K562 (cell line): ENCODE data around the gene VIPR1. TPM values are rescaled to one million over a fixed set of nuclear protein-coding genes. Genes with fewer than 3 reads are reported as not detected.

ENCODE experiments used
- ARHGAP35 ChIP-seq: fragments of 450-650 bp; IDR thresholded peaks from 2 replicates; pipeline ENCODE4 v1.6.1; 2018; ENCODE audit not compliant: partially characterized antibody
- CAMTA2 ChIP-seq: fragments of 250-450 bp; sonication (Bioruptor Pico); conservative IDR thresholded peaks from 2 replicates; pipeline ENCODE4 v1.5.1; 2022
- CHCHD3 ChIP-seq: fragments of 250-450 bp; sonication (Bioruptor Pico); IDR thresholded peaks from 2 replicates; pipeline ENCODE4 v2.1.2; 2022; ENCODE audit warnings: mild to moderate bottlenecking
- EHMT2 ChIP-seq: fragments of 450-650 bp; IDR thresholded peaks from 2 replicates; pipeline ENCODE4 v1.6.1; 2018; ENCODE audit warnings: antibody characterized with exemption
- ETV6 ChIP-seq, 3 experiments: fragments of 150-350 bp in 1 of 3; sonication (generic) in 1 of 3; formaldehyde crosslinking in 1 of 3; IDR thresholded peaks; 2 replicates each; pipeline versions ENCODE4 v1.6.1 to v1.8.0; 2014 to 2022; ENCODE audit warnings: borderline replicate concordance in 2 of 3, low read depth in 2 of 3, antibody characterized with exemption in 1 of 3, low read length in 1 of 3, mild to moderate bottlenecking in 1 of 3, missing genetic modification reagents in 1 of 3
- FOSL1 ChIP-seq: fragments of 200-800 bp; sonication (Bioruptor generic); conservative IDR thresholded peaks from 2 replicates; pipeline ENCODE4 v1.6.1; 2016; ENCODE audit warnings: missing genetic modification characterization, missing compliant biosample characterization
- GABPA ChIP-seq: fragments of 200-800 bp; sonication (Bioruptor generic); conservative IDR thresholded peaks from 2 replicates; pipeline ENCODE4 v1.6.1; 2016; ENCODE audit warnings: low read depth, missing genetic modification characterization, missing compliant biosample characterization
- HIVEP1 ChIP-seq: fragments of 250-450 bp; sonication (Bioruptor Pico); IDR thresholded peaks from 2 replicates; pipeline ENCODE4 v1.4.0; 2020; ENCODE audit warnings: mild to moderate bottlenecking
- LARP7 ChIP-seq: fragments of 450-650 bp; IDR thresholded peaks from 2 replicates; pipeline ENCODE4 v1.6.1; 2016
- MCM5 ChIP-seq: fragments of 450-650 bp; IDR thresholded peaks from 2 replicates; pipeline ENCODE4 v1.6.1; 2016; ENCODE audit warnings: low read depth
- NFE2L1 ChIP-seq: fragments of 450-650 bp; IDR thresholded peaks from 2 replicates; pipeline ENCODE4 v1.6.1; 2016; ENCODE audit warnings: missing genetic modification characterization, low read depth, mild to moderate bottlenecking, missing compliant biosample characterization, moderate library complexity, borderline replicate concordance
- PURB ChIP-seq: sonication (generic); formaldehyde crosslinking; IDR thresholded peaks from 2 replicates; pipeline ENCODE4 v1.9.0; 2021; ENCODE audit warnings: low read depth, mild to moderate bottlenecking, missing genetic modification reagents
- RNF2 ChIP-seq: sonication (generic); IDR thresholded peaks from 2 replicates; pipeline ENCODE4 v1.6.1; 2016
- SIRT6 ChIP-seq: IDR thresholded peaks from one replicate; pipeline ENCODE4 v1.6.1; 2012; ENCODE audit warnings: low read depth, mild to moderate bottlenecking, control low read depth, inconsistent platforms, low read length, moderate library complexity
- STAT5B ChIP-seq: fragments of 250-450 bp; sonication (Bioruptor Pico); IDR thresholded peaks from 2 replicates; pipeline ENCODE4 v1.8.0; 2021; ENCODE audit warnings: mild to moderate bottlenecking, inconsistent platforms
- TOE1 ChIP-seq, 2 experiments: fragments of 450-650 bp in 1 of 2; sonication (generic) in 1 of 2; formaldehyde crosslinking in 1 of 2; IDR thresholded peaks; 2 replicates each; pipeline versions ENCODE4 v1.7.1 to v1.8.0; 2016 to 2022; ENCODE audit warnings: borderline replicate concordance in 2 of 2, mild to moderate bottlenecking in 2 of 2, antibody characterized with exemption in 1 of 2, inconsistent platforms in 1 of 2, low read depth in 1 of 2, missing genetic modification reagents in 1 of 2, moderate library complexity in 1 of 2
- XRCC4 ChIP-seq: IDR thresholded peaks from one replicate; pipeline ENCODE4 v1.6.1; 2011; ENCODE audit not compliant: insufficient read depth, insufficient read length; ENCODE audit errors: extremely low read depth
- ZNF174 ChIP-seq: fragments of 250-450 bp; sonication (Bioruptor Pico); IDR thresholded peaks from 2 replicates; pipeline ENCODE4 v1.4.0; 2020; ENCODE audit warnings: mild to moderate bottlenecking
- ZNF324 ChIP-seq: fragments of 250-450 bp; sonication (Bioruptor Pico); IDR thresholded peaks from 2 replicates; pipeline ENCODE4 v1.4.0; 2020; ENCODE audit warnings: mild to moderate bottlenecking
- ZNF384 ChIP-seq: IDR thresholded peaks from 2 replicates; pipeline ENCODE4 v1.6.1; 2012; ENCODE audit warnings: low read depth, low read length, improper control_type of control experiment
- ZNF436 ChIP-seq: fragments of 250-450, 450-650 bp; sonication (Bioruptor Pico); formaldehyde crosslinking; IDR thresholded peaks from 2 replicates; pipeline ENCODE4 v1.7.0; 2020; ENCODE audit warnings: mild to moderate bottlenecking
- ZNF445 ChIP-seq: fragments of 250-450 bp; sonication (Bioruptor Pico); IDR thresholded peaks from 2 replicates; pipeline ENCODE4 v1.4.0; 2020; ENCODE audit warnings: low read depth, mild to moderate bottlenecking, moderate library complexity
- ZNF551 ChIP-seq: fragments of 250-450 bp; sonication (Bioruptor Pico); IDR thresholded peaks from 2 replicates; pipeline ENCODE4 v1.5.0; 2021; ENCODE audit warnings: mild to moderate bottlenecking, moderate library complexity
- ZNF584 ChIP-seq: fragments of 200-800 bp; sonication (Bioruptor generic); IDR thresholded peaks from 2 replicates; pipeline ENCODE4 v1.6.1; 2016; ENCODE audit warnings: low read depth, mild to moderate bottlenecking, missing genetic modification characterization, missing compliant biosample characterization
- ZNF75A ChIP-seq: fragments of 450-650 bp; formaldehyde crosslinking; IDR thresholded peaks from 2 replicates; pipeline ENCODE4 v1.4.0; 2020; ENCODE audit warnings: mild to moderate bottlenecking
- polyA plus RNA-seq, 8 experiments: library from polyadenylated mRNA; depleted of rRNA in 4 of 8; stranded (reverse) in 5 of 8; unstranded in 3 of 8; fragments of >200 nt; fragmentation: Nextera tagmentation in 2 of 8; fragmentation: Illumina TruSeq in 1 of 8; extraction: Ambion mirVana in 2 of 8; extraction: Trizol in 1 of 8; gene quantifications; 2 replicates each; pipeline versions ENCODE4 v1.2.1 to v1.2.3, GENCODE V29; 2011 to 2014; ENCODE audit warnings: inconsistent platforms in 1 of 8, missing spikeins in 1 of 8
- total RNA-seq, 7 experiments: library from RNA; depleted of rRNA in 6 of 7; stranded (reverse); fragments of >200 nt in 6 of 7; fragmentation: Illumina TruSeq in 2 of 7; extraction: Trizol in 2 of 7; gene quantifications; 2 replicates each; pipeline versions ENCODE4 v1.2.1 to v1.2.3, GENCODE V29; 2011 to 2021; ENCODE audit warnings: low replicate concordance in 1 of 7
- TF ChIP-seq, protein P1 (sequence below), 2 experiments: fragments of 450-650 bp in 1 of 2; sonication (generic) in 1 of 2; formaldehyde crosslinking; conservative IDR thresholded peaks; 2 replicates each; pipeline versions ENCODE4 v1.4.0 to v1.8.1; 2020 to 2022; ENCODE audit warnings: mild to moderate bottlenecking in 1 of 2, missing genetic modification reagents in 1 of 2
- TF ChIP-seq, protein P2 (sequence below): fragments of 450-650 bp; IDR thresholded peaks from 2 replicates; pipeline ENCODE4 v1.6.1; 2016; ENCODE audit warnings: missing biosample characterization, missing genetic modification characterization
- TF ChIP-seq, protein P3 (sequence below): fragments of 250-450 bp; sonication (Bioruptor Pico); IDR thresholded peaks from 2 replicates; pipeline ENCODE4 v1.8.0; 2021; ENCODE audit warnings: borderline replicate concordance, mild to moderate bottlenecking, moderate library complexity; ENCODE audit not compliant: poor library complexity, severe bottlenecking

Gene VIPR1
- total and polyA plus RNA-seq, 9 of the 15 experiments (the other 6 are each of a cell fraction or from before 2014, with no cell fraction given), result 0.04 to 0.38 (median 0.12) TPM; not detected in 3

DNA sequence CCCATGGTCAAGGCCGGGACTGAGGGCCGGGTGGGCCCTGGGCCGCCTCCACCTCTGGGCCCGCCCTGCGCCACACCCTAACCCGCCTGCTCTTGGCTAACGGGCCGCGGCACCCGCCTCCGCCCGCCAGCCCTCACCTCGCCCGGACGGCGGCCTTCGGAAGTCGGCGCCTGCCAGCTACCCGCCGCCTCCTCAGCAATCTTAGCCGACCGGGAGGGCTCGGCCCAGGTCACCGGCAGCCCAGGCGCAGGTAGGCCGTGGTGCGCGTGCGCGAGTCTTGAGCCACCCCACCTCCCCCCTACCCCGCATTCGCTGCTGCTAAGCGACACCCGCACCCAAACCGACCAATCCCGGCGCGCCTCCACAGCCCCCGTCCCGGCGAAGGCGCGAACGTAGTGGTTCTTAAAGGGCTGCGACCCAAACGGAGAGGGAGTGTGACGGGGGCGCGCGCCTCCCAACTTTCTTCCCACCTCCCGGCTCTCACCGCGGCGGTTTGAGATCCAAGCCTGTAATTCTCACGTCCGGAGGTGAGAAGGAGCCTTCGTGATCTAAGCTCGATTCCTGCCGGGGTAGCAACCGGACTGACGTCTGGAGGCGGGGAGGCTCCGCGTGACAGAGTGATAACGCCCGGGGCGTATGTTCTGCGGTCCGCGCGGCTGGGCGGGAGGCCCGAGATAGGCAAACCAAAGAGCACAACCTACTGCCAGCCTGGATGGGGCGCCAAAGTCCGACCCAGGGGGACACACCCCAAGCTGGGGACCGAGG is 79.4 kb downstream of the VIPR1 start, which contains the start of gene SEC22C (continued):
- TF ChIP-seq, protein P1, sequence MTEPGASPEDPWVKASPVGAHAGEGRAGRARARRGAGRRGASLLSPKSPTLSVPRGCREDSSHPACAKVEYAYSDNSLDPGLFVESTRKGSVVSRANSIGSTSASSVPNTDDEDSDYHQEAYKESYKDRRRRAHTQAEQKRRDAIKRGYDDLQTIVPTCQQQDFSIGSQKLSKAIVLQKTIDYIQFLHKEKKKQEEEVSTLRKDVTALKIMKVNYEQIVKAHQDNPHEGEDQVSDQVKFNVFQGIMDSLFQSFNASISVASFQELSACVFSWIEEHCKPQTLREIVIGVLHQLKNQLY (CRISPR knock-in tag; conservative IDR thresholded peaks at IDR 0.05), result no peak; a peak in 1 of 4 replicates
- TF ChIP-seq TOE1 (IDR thresholded peaks at IDR 0.05; ENCODE audit: borderline replicate concordance) (peak; percentile 94), TOE1 (CRISPR knock-in tag; IDR thresholded peaks at IDR 0.05; ENCODE audit: borderline replicate concordance, low read depth) (no peak), ZNF174 (CRISPR knock-in tag) (no peak), NFE2L1 (tag) (no peak), FOSL1 (tag) (peak; percentile 78), LARP7 (no peak; the same call in 1 of the 2 replicates), CAMTA2 (no peak), MCM5 (no peak), SIRT6 (no peak), ZNF324 (CRISPR knock-in tag) (no peak), GABPA (tag) (peak; percentile 46), ZNF75A (CRISPR knock-in tag) (no peak), ZNF384 (0 out of 2 replicates have a peak, but pooled peaks have one; percentile 8), PURB (CRISPR knock-in tag) (no peak), STAT5B (CRISPR knock-in tag) (no peak), ETV6 (IDR thresholded peaks at IDR 0.05; ENCODE audit: borderline replicate concordance in 1 of 2, low read depth in 2 of 2, low read length in 1 of 2) (no peak), ETV6 (CRISPR knock-in tag; IDR thresholded peaks at IDR 0.05; ENCODE audit: borderline replicate concordance) (no peak), ARHGAP35 (no peak), RNF2 (peak; percentile 71), ZNF551 (CRISPR knock-in tag) (no peak), ZNF445 (no peak), ZNF436 (CRISPR knock-in tag) (no peak), EHMT2 (no peak), ZNF584 (CRISPR knock-in tag) (no peak), CHCHD3 (CRISPR knock-in tag) (no peak), HIVEP1 (CRISPR knock-in tag) (no peak), XRCC4 (no peak)
- TF ChIP-seq, protein P2, sequence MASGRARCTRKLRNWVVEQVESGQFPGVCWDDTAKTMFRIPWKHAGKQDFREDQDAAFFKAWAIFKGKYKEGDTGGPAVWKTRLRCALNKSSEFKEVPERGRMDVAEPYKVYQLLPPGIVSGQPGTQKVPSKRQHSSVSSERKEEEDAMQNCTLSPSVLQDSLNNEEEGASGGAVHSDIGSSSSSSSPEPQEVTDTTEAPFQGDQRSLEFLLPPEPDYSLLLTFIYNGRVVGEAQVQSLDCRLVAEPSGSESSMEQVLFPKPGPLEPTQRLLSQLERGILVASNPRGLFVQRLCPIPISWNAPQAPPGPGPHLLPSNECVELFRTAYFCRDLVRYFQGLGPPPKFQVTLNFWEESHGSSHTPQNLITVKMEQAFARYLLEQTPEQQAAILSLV, result no peak
- TF ChIP-seq, protein P3, sequence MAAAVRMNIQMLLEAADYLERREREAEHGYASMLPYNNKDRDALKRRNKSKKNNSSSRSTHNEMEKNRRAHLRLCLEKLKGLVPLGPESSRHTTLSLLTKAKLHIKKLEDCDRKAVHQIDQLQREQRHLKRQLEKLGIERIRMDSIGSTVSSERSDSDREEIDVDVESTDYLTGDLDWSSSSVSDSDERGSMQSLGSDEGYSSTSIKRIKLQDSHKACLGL, result no peak
